Right atrium auricular region (tissue), 2 donors: Measurements from ENCODE around the gene B3GALNT2. TPM values are rescaled to one million over a fixed set of nuclear protein-coding genes. Genes with fewer than 3 reads are reported as not detected.

Experiments used
- DNase-seq: peaks from one replicate; pipeline ENCODE4 v3.0.0-alpha.2; 2019; ENCODE audit warnings: low spot score
- H3K27ac ChIP-seq, 2 donors: fragments of 200-600 bp; sonication (generic); 1 replicate in 1 of 2; 2 replicates in 1 of 2; pipeline ENCODE4 v1.5.1; 2016 to 2019
- H3K27me3 ChIP-seq, 2 donors: fragments of 200-600 bp; sonication (generic); one replicate each; pipeline versions ENCODE4 v1.5.1 to v1.6.0; 2017 to 2019
- H3K36me3 ChIP-seq: fragments of 200-600 bp; sonication (generic); one replicate; pipeline ENCODE4 v1.5.1; 2016
- H3K4me1 ChIP-seq, 2 donors: fragments of 200-600 bp; sonication (generic); one replicate each; pipeline versions ENCODE4 v1.5.1 to v1.6.0; 2017 to 2019
- H3K4me3 ChIP-seq, 2 donors: fragments of 200-600 bp; sonication (generic); 1 replicate in 1 of 2; 2 replicates in 1 of 2; pipeline ENCODE4 v1.5.1; 2017 to 2019; ENCODE audit warnings: mild to moderate bottlenecking in 1 of 2, moderate library complexity in 1 of 2
- H3K9me3 ChIP-seq, 2 donors: fragments of 200-600 bp; sonication (generic); one replicate each; pipeline ENCODE4 v1.5.1; 2019
- total RNA-seq, 2 donors: library from RNA; depleted of rRNA; stranded (reverse); fragments of >200 nt; gene quantifications; one replicate each; pipeline ENCODE4 v1.1.0, GENCODE V29; 2016
- TF ChIP-seq, protein P1 (sequence below), 2 donors: fragments of 200-600 bp; sonication (generic); IDR thresholded peaks; one replicate each; pipeline ENCODE4 v1.5.1; 2019; ENCODE audit warnings: antibody characterized with exemption in 2 of 2

The B3GALNT2 gene
- total RNA-seq, 2 donors from 2014 or later: 18.9 to 23.2 TPM

DNA sequence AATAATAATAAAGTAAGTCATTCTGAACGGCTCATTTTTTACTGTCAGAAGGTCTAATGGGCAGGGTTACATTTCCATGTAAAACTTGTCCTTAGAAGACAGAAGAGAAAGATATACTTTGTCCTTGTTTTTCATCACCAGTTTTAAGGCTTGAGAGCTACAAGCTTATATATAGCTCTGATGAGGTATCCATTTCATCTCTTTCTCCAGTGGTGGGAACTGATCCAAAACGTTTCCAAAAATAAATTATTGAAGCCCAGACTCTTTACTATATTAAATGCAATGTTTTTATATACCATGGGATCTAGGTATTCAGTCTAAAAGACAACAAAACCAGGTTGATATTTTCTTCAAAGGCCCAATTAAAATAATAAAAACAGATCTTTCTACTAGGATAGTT lies 8.7 kb downstream of the B3GALNT2 start:
- Histone ChIP-seq H3K9me3 (no peaks in the 10 kb centered on the region), H3K4me1 (no peaks in the 10 kb centered on the region), H3K36me3 (peaks cover 28% of the 10 kb centered on the region), H3K27ac (no peak overlapping the region), H3K27me3 (no peaks in the 10 kb centered on the region), H3K4me3 (no peak overlapping the region)
- TF ChIP-seq, protein P1, sequence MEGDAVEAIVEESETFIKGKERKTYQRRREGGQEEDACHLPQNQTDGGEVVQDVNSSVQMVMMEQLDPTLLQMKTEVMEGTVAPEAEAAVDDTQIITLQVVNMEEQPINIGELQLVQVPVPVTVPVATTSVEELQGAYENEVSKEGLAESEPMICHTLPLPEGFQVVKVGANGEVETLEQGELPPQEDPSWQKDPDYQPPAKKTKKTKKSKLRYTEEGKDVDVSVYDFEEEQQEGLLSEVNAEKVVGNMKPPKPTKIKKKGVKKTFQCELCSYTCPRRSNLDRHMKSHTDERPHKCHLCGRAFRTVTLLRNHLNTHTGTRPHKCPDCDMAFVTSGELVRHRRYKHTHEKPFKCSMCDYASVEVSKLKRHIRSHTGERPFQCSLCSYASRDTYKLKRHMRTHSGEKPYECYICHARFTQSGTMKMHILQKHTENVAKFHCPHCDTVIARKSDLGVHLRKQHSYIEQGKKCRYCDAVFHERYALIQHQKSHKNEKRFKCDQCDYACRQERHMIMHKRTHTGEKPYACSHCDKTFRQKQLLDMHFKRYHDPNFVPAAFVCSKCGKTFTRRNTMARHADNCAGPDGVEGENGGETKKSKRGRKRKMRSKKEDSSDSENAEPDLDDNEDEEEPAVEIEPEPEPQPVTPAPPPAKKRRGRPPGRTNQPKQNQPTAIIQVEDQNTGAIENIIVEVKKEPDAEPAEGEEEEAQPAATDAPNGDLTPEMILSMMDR (IDR thresholded peaks at IDR 0.05): no peak
- no peak for DNase-seq

DNA sequence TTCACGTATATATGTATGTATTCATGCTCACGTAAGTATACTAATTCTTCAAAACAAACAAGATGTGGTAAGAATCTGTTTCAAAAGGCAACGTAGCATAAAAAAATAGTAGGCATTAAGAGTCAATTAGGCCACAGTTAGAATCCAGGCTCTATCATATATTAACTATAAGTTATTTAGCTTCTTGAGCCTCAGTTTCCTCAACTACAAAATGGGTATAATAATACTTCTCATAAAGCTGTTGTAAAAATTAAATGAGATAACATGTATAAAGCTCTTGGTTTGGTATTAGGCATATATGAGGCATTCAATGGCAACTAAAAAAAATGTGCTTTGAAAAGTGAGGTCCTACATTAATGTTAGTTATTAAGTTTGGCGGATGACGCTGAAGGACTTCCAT lies 9.2 kb downstream of the B3GALNT2 start:
- no peaks in the 10 kb centered on the region for H3K9me3 ChIP-seq
- no peak for DNase-seq
- no peak overlapping the region for H3K4me3 ChIP-seq
- TF ChIP-seq, protein P1 (IDR thresholded peaks at IDR 0.05): no peak
- no peak overlapping the region for H3K27ac ChIP-seq
- H3K36me3 ChIP-seq: peaks cover 28% of the 10 kb centered on the region
- H3K4me1 ChIP-seq: no peaks in the 10 kb centered on the region
- H3K27me3 ChIP-seq: no peaks in the 10 kb centered on the region

DNA sequence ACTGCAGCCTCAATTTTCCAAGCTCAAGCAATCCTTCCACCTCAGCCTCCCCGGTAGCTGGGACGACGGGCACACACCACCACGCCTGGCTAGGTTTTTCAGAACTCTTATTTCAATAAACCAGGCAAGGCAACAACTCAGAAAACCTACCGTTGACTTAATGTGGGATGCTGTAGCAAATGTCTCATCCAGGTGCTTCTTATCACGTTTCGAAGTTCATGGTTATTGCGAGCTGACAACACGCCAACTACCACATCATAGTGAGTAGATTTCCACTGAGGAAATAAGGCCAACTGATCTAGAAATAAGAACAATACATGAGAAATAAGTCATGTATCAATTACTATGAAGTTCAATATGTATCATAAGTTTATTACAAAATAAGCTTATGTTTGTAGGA lies 9.7 kb downstream of the B3GALNT2 start:
- H3K9me3 ChIP-seq: no peaks in the 10 kb centered on the region
- H3K4me1 ChIP-seq: no peaks in the 10 kb centered on the region
- TF ChIP-seq, protein P1 (IDR thresholded peaks at IDR 0.05): no peak
- no peak overlapping the region for H3K27ac ChIP-seq
- no peak for DNase-seq
- H3K4me3 ChIP-seq: no peak overlapping the region
- no peaks in the 10 kb centered on the region for H3K27me3 ChIP-seq
- peaks cover 28% of the 10 kb centered on the region for H3K36me3 ChIP-seq

DNA sequence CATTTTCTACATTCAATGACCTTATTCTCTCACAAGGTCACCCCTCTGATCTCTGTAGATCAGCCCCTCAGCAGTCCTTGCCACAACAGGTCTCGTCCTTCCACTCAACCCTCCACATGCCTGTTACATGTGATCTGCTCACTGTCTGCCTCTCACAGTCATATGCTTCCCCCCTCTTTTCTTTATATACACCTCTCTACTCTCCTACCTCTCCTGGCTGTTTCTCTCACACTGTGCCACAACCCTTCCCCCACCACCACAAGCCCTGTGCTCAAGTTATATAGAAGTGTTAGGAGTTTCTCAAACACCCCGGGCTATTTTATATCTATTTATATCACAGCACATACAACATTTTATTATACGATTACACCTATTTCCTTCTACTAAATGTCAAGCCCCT lies 12.6 kb downstream of the B3GALNT2 start:
- Histone ChIP-seq H3K4me1 (no peaks in the 10 kb centered on the region), H3K27ac (no peak overlapping the region), H3K27me3 (no peaks in the 10 kb centered on the region), H3K4me3 (no peak overlapping the region), H3K9me3 (no peaks in the 10 kb centered on the region), H3K36me3 (peaks cover 33% of the 10 kb centered on the region)
- TF ChIP-seq, protein P1 (IDR thresholded peaks at IDR 0.05): no peak
- DNase-seq: no peak

DNA sequence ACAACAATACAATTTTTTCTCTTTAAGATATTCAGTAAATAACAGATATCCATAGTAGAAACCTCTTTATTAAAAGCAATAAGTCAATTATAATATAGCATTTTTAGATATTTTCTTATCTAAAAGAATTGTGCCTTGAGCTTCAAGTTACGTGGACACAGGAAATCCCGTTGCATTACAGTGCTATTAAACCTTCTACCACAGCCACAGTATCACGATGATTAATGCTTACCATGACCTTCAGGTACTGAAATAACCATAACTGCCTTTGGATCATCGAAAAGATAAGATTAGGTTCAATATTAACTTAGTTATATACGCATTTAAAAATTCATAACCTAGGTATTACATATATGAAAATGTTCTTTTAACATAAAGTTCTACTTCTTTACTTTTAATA lies 17.9 kb downstream of the B3GALNT2 start:
- Histone ChIP-seq H3K9me3 (no peaks in the 10 kb centered on the region), H3K27me3 (no peaks in the 10 kb centered on the region), H3K4me3 (no peak overlapping the region), H3K36me3 (peaks cover 28% of the 10 kb centered on the region), H3K4me1 (no peaks in the 10 kb centered on the region), H3K27ac (no peak overlapping the region)
- no peak for DNase-seq
- TF ChIP-seq, protein P1 (IDR thresholded peaks at IDR 0.05): no peak

DNA sequence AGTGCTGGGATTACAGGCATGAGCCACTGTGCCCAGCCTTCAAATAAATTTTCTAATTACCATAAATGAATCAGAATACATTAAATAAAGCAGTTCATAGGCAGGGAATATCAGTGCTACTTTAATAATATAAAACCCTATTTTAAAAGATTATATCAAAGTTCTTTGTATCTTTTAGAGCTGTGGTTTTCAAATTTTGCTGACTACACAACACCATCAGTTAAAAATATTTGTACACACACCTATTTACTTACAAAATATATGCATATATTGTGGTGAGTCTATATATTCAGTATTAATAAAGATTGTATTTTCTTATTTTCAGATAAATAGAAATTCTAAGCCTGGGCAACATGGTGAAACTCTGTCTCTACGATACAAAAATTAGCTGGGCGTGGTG lies 18.7 kb downstream of the B3GALNT2 start:
- no peaks in the 10 kb centered on the region for H3K9me3 ChIP-seq
- no peak overlapping the region for H3K4me3 ChIP-seq
- TF ChIP-seq, protein P1 (IDR thresholded peaks at IDR 0.05): no peak
- no peaks in the 10 kb centered on the region for H3K27me3 ChIP-seq
- H3K4me1 ChIP-seq: no peaks in the 10 kb centered on the region
- H3K36me3 ChIP-seq: peaks cover 28% of the 10 kb centered on the region
- H3K27ac ChIP-seq: no peak overlapping the region
- no peak for DNase-seq
